Transverse colon (tissue), 3 donors: Measurements from ENCODE around the gene PAOX.

ENCODE experiments used
- EP300 ChIP-seq: sonication (generic); formaldehyde crosslinking; IDR thresholded peaks from one replicate; pipeline ENCODE4 v1.6.1; 2017; ENCODE audit warnings: antibody characterized with exemption, low read depth
- POLR2A ChIP-seq: fragments of 450-650 bp; IDR thresholded peaks from one replicate; pipeline ENCODE4 v1.6.1; 2016; ENCODE audit warnings: antibody characterized with exemption, mild to moderate bottlenecking, moderate library complexity
- TF ChIP-seq, protein P1 (sequence below), 5 experiments: fragments of 200-600 bp in 3 of 5; fragments of 450-650 bp in 2 of 5; sonication (generic) in 3 of 5; IDR thresholded peaks; 1 replicate in 2 of 5; 2 replicates in 3 of 5; pipeline ENCODE4 v1.5.1; 2016 to 2017; ENCODE audit warnings: antibody characterized with exemption in 5 of 5, inconsistent platforms in 3 of 5, mild to moderate bottlenecking in 2 of 5, moderate library complexity in 1 of 5

DNA sequence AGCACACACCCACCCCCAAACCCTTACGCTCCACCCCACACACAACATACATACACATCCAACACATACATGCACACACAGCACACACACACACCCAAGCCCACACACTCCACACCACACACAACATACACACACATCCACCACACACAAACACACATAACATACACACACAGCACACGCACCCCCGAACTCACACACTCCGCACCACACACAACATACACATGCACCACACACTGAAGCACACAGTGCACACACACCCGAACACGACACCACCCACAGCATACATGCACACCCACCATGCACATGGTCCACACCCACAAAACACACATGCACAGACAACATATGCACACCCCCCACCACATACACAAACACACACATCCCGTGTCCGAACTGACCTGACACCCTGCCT, 29.9 kb upstream of the PAOX start:
- TF ChIP-seq, protein P1, sequence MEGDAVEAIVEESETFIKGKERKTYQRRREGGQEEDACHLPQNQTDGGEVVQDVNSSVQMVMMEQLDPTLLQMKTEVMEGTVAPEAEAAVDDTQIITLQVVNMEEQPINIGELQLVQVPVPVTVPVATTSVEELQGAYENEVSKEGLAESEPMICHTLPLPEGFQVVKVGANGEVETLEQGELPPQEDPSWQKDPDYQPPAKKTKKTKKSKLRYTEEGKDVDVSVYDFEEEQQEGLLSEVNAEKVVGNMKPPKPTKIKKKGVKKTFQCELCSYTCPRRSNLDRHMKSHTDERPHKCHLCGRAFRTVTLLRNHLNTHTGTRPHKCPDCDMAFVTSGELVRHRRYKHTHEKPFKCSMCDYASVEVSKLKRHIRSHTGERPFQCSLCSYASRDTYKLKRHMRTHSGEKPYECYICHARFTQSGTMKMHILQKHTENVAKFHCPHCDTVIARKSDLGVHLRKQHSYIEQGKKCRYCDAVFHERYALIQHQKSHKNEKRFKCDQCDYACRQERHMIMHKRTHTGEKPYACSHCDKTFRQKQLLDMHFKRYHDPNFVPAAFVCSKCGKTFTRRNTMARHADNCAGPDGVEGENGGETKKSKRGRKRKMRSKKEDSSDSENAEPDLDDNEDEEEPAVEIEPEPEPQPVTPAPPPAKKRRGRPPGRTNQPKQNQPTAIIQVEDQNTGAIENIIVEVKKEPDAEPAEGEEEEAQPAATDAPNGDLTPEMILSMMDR (IDR thresholded peaks at IDR 0.05): no peak
- TF ChIP-seq POLR2A: no peak
- TF ChIP-seq EP300: no peak
